Measurements from ENCODE around the gene PARK7.
"Not testable (repeated sequence)": the region's sequence is repeated elsewhere in the genome, so short reads cannot be mapped to it uniquely, and the experiment has no call there.

Gene PARK7

GRCh38 chr1:7961216-7962013 is at the start of gene PARK7:
Gene PARK7, plus strand, starts transcription at chr1:7961711. Its CDS starts 1,075 bp downstream, at chr1:7962786.
- DNase-seq = peak; percentile 98

DNA sequence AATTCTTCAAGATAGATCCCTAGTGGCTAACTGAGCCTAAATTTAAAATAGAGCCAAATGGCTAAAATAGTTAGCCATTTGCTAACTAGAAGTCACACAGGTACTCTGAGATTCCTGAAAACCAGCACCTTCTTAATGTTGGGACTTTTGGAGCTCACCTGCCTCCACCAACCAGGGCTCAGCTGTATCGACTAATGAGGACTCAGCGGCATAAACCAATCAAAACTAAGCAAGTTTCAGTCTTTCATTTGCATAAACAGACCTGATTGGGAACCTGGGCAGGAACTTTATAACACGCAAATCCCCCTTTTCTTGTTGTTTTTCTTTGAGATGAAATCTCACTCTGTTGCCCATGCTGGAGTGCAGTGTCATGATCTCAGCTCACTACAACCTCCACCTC is 49.4 kb upstream of the PARK7 start:
- no peak for DNase-seq

- DNase-seq = no peak
These were observed 48.6 kb upstream of the PARK7 start for GRCh38 chr1:7912743-7913557.

DNA sequence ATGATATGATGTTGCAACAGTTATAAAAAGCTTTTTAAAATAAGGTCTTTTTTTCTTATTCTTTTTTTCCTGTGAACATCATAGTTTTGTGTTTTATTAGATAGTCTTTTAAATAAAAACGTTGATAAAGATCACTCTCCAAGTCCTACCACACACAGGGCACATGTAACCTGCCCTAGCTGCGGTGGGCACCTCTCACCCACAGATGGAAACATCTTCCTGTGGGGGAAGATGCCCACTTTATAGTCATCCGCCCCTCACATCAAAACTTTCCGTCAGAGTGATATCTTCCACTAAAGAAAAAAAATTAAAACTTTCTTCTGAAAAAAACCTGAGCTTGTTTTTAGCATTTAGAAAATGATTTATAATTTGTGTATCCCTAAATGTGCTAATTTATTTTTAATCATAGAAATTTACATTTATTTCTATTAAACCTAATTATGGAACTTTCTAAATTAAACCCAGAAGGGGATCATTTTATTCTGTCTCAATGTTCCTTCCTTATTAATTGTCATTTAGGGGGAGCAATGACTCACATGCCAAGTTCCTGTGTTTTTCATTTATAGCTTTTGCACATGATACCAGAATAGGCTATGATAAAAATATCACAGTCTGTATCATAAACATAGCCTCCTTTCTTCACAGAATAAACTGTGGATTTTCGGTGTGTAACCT is 45.5 kb upstream of the PARK7 start:
- DNase-seq = no peak

- no peak for DNase-seq
These were observed 45.0 kb upstream of the PARK7 start for GRCh38 chr1:7916501-7916830.

DNA sequence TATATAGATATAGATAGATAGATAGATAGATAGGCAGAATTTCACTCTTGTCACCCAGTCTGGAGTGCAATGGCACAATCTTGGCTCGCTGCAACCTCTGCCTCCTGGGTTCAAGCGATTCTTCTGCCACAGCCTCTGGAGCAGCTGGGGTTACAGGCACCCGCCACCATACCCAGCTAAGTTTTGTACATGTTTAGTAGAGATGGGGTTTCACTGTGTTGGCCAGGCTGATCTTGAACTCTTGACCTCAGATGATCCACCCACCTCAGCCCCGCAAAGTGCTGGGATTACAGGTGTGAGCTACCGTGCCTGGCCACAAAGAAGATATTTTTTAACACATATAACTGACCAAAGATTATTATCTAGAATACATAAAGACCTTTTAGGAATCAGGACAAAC is 43.5 kb upstream of the PARK7 start:
- DNase-seq = not testable (repeated sequence)

- DNase-seq = no peak
These were observed 41.6 kb upstream of the PARK7 start for GRCh38 chr1:7919880-7920279.

DNA sequence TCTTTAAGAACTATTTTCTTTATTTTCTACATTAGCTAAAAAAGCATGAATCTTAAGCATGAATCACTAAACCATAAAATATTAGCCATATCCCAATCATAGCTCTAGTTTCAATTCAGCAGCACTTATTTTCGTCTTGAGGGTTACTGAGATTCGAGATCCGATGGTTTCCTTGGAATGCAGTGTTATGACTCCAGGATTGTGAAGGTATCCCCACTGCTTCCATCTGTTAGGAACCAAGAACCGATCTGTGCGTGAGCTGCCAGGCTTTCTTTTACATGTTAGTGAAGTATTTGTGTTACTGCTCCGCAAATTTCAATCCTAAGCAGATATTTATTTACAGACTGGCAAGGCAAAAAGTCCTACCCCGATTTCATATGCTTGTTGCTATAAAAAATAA is 39.7 kb upstream of the PARK7 start:
- DNase-seq = no peak

GRCh38 chr1:7922301-7922700 is 39.2 kb upstream of the PARK7 start:
- DNase-seq = no peak

GRCh38 chr1:7927061-7927460 is 34.5 kb upstream of the PARK7 start:
- DNase-seq = not testable (repeated sequence)

DNA sequence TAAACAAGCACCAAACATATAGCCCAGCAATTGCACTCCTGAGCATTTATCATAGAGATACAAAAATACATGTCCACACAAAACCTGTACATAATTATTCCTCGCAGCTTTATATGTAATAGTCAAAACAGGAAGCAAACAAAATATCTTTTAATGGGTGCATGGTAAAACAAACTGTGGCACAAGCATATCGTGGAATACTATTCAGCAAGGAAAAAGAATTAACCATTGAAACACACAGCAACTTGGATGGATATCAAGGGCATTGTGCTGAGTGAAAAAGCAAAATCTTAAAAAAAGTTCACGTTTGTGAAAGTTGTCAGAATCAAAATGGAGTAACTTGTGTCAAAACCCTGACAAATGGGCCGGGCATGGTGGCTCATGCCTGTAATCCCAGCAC is 33.3 kb upstream of the PARK7 start:
- DNase-seq = no peak

- no peak for DNase-seq
These were observed 31.9 kb upstream of the PARK7 start for GRCh38 chr1:7929637-7930036.

DNA sequence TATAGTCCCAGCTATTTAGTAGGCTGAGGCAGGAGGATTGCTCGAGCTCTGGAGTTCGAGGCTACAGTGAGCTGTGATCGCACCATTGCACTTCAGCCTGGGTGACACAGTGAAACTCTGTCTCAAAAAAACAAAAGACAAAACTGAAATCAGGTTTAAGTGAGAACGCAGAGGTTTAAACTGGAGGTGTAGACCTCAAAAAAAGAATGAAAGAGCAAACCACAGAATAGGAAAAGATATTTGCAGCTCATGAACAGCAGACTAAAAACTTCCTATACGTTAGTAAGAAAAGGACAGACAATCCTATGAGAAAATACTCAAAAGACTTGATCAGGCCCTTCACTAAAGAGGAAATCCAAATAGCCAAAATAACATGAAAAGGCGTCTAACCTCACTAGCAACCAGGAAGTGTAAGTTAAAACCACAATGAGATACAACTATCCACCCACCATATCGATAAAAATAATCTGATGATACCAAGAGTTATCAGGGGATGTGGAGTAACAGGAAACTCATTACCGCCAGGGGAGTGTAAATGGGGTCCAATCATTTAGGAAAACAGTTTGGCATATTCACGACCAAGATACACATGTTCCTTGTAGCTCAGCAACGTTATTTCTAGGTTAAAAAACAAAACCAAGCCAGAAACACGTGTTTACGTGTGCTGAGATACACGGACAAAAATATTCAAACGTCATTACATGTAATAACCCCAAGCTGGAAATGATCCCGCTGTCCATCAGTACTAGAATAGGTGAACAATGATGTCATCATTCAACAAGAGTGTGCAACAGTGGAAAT is 30.7 kb upstream of the PARK7 start:
- DNase-seq = no peak

DNA sequence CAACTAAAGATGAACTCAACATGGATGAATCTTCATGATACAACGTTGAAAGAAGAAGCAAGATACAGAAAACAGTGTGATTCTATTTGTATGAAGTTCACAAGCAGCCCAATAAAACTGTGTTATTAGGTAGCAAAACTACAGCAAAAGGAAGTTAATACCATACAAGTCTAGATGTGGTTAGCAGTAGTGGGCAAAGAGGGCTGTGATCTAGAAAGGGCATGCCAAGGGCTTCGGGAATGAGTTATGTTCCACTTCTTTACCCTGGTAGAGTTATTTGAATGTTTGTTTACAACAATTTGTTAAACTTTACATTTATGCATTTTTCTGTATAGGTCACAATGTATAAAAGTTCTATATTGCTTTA is 30.1 kb upstream of the PARK7 start:
- no peak for DNase-seq

DNA sequence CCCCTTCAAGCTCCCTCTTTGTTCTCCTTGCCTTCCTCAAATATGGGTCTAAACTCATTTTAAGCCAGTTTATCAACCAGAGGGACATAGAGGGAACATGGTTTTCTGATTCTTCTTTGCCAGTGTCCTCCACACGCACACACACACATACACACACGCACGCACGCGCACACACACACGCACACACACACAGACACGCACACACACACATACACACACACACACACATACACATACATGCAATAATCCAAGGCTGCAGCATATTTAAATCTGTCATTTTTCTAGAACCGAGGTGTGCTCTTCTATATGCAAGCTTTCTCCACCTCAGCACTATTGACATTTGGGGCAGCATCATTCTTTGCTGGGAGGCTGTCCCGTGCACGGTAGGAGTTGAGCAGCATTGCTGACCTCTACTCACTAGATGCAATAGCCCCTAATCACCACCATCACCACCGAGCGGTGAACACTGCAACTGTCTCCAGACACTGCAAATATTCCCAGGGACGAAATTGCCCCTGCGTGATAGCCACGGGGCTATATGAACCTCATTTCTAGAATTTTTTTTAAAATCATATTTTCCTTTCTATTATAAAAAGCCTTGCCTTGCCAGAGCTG is 28.9 kb upstream of the PARK7 start:
- no peak for DNase-seq

GRCh38 chr1:7938070-7938469 is 23.4 kb upstream of the PARK7 start:
- DNase-seq = no peak

GRCh38 chr1:7940034-7940433 is 21.5 kb upstream of the PARK7 start:
- DNase-seq = no peak

DNA sequence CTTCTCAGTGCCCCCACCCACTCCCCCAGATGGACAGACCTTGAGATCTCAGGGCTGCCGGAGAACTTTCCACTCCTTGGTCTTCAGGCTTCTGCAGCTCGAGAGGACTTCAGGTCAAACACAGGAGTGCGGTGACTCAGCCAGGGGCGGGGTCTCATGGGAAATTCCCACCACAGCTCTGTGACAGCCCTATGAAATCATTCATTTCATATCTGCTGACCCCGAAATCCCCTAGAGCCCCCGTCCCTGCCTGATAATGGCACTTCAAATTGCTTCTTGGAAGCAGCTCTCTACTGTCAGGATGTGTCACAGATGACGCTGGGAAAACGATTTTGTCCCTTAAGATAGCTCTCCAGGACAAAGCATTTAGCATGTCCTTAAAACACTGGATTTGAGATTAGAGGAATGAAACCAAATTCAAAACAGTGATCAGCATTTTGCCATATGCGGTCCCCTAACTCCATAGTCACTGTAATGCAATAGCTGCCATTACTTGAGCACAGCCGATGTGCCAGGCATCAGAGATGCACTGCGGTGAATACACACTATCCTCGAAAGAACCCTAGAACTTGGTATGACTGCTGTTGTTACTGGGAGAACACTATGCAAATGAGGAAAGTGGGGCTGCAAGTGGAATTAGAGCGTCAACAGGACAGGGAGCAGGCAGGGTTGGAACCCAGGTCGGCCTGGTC is 20.6 kb upstream of the PARK7 start, which contains the start of gene TNFRSF9:
Gene TNFRSF9 (minus strand): TSS at position 95 of the 692 bp plus-strand sequence. CDS start 845 bp downstream, outside the sequence.
- DNase-seq = peak; percentile 63

- DNase-seq = no peak
These were observed 20.1 kb upstream of the PARK7 start for GRCh38 chr1:7941437-7941793.

- DNase-seq = no peak
These were observed 19.1 kb upstream of the PARK7 start for GRCh38 chr1:7942214-7942921.

GRCh38 chr1:7943251-7943650 is 18.3 kb upstream of the PARK7 start:
- no peak for DNase-seq

All from kidney glomerular epithelial cell (primary cell).